PFSK-1 (cell line): ENCODE results near the gene VPS11.

Source experiments
- FOXP2 ChIP-seq: optimal IDR thresholded peaks from 2 replicates; pipeline ENCODE3; 2011; ENCODE audit warnings: borderline replicate concordance, control low read depth, inconsistent platforms; ENCODE audit not compliant: insufficient read depth; ENCODE audit errors: extremely low read length, extremely low read depth
- POLR2AphosphoS5 ChIP-seq: IDR thresholded peaks from 2 replicates; pipeline ENCODE4 v1.6.1; 2012; ENCODE audit warnings: low read depth, mild to moderate bottlenecking, control low read depth, low read length, moderate library complexity
- SIN3A ChIP-seq: IDR thresholded peaks from 2 replicates; pipeline ENCODE4 v1.6.1; 2012; ENCODE audit warnings: mild to moderate bottlenecking, low read length, moderate library complexity, borderline replicate concordance; ENCODE audit not compliant: insufficient read depth
- TAF1 ChIP-seq: IDR thresholded peaks from 2 replicates; pipeline ENCODE4 v1.6.1; 2012; ENCODE audit warnings: low read length, control low read depth, borderline replicate concordance; ENCODE audit not compliant: insufficient read depth
- TF ChIP-seq, protein P1 (sequence below), 2 experiments: IDR thresholded peaks; 2 replicates each; pipeline versions ENCODE4 v1.6.1 to v1.8.0; 2011 to 2012; ENCODE audit warnings: low read depth in 2 of 2, low read length in 2 of 2, control low read depth in 1 of 2, inconsistent platforms in 1 of 2, mild to moderate bottlenecking in 1 of 2, moderate library complexity in 1 of 2; ENCODE audit not compliant: insufficient read depth in 1 of 2

The VPS11 gene

DNA sequence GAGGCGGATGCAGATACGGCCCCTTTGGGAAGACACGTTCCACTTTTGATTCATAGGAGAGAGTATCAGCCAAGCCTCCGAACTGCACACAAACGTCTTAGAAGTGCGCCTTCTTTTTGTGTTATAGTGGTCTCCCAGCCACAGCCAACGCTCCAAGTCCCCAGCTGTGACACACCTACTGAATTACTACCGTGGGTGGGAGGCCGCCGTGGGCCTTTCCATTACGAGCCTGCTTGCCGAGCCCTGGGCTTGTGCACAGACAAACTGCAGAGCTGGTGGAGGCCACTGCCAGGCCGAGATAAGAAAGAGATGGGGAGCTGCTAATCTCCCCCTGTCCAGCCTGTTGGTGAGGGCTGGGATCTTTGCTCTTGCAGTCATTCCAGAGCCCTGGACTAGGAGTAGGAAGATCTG lies 17.8 kb downstream of the VPS11 start:
- TF ChIP-seq FOXP2: no peak
- no peak for TF ChIP-seq TAF1
- no peak for TF ChIP-seq POLR2AphosphoS5
- no peak for TF ChIP-seq SIN3A
- TF ChIP-seq, protein P1, sequence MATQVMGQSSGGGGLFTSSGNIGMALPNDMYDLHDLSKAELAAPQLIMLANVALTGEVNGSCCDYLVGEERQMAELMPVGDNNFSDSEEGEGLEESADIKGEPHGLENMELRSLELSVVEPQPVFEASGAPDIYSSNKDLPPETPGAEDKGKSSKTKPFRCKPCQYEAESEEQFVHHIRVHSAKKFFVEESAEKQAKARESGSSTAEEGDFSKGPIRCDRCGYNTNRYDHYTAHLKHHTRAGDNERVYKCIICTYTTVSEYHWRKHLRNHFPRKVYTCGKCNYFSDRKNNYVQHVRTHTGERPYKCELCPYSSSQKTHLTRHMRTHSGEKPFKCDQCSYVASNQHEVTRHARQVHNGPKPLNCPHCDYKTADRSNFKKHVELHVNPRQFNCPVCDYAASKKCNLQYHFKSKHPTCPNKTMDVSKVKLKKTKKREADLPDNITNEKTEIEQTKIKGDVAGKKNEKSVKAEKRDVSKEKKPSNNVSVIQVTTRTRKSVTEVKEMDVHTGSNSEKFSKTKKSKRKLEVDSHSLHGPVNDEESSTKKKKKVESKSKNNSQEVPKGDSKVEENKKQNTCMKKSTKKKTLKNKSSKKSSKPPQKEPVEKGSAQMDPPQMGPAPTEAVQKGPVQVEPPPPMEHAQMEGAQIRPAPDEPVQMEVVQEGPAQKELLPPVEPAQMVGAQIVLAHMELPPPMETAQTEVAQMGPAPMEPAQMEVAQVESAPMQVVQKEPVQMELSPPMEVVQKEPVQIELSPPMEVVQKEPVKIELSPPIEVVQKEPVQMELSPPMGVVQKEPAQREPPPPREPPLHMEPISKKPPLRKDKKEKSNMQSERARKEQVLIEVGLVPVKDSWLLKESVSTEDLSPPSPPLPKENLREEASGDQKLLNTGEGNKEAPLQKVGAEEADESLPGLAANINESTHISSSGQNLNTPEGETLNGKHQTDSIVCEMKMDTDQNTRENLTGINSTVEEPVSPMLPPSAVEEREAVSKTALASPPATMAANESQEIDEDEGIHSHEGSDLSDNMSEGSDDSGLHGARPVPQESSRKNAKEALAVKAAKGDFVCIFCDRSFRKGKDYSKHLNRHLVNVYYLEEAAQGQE (IDR thresholded peaks at IDR 0.05; ENCODE audit: insufficient read depth in 1 of 2, low read depth in 2 of 2, low read length in 2 of 2): no peak

DNA sequence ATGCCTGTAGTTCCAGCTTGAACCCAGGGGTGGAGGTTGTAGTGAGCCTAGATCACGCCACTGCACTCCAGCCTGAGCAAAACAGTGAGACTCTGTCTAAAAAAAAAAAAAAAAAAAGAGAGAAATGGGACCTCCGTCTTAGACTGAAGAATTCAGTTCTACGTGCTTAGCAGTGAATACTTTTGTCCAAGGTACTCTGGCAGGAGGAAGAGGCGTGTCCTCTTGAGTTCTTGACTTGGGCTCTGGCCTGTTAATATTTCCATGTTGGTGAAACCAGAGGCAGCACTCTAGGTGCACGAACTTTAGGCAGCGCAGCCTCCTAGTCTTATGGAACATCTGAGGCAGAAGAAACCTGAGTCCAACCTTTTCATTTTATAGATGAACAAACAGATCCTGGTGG lies 19.5 kb downstream of the VPS11 start:
- TF ChIP-seq, protein P1 (IDR thresholded peaks at IDR 0.05; ENCODE audit: insufficient read depth in 1 of 2, low read depth in 2 of 2, low read length in 2 of 2): no peak
- TF ChIP-seq SIN3A (no peak), TAF1 (no peak), POLR2AphosphoS5 (no peak), FOXP2 (no peak)

DNA sequence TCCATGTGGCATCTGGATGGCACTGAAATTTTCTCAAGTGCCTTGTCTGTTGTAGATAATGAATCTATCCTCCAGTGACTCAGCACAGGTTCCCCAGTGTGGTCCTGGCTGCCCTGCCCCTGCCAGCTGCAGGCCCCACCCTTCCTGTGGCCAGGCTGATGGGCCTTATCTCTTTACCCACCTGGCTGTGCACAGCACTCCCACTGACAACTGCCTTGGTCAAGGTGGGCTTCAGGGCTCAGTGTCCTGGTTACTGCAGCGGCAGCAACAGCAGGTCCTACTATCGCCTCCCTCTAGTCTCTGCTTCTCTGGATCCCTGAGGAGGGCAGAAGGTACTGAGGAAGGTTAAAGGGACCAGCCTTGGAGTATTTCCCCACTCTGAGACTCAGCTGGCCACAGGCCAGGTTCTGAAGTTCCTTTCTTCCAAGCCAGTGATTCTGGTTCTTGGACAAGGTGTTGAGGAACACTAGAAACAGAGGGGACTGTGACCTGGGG lies 20.2 kb downstream of the VPS11 start:
- TF ChIP-seq, protein P1 (IDR thresholded peaks at IDR 0.05; ENCODE audit: insufficient read depth in 1 of 2, low read depth in 2 of 2, low read length in 2 of 2): no peak
- TF ChIP-seq TAF1: no peak
- TF ChIP-seq POLR2AphosphoS5: no peak
- TF ChIP-seq FOXP2: no peak
- TF ChIP-seq SIN3A: no peak

DNA sequence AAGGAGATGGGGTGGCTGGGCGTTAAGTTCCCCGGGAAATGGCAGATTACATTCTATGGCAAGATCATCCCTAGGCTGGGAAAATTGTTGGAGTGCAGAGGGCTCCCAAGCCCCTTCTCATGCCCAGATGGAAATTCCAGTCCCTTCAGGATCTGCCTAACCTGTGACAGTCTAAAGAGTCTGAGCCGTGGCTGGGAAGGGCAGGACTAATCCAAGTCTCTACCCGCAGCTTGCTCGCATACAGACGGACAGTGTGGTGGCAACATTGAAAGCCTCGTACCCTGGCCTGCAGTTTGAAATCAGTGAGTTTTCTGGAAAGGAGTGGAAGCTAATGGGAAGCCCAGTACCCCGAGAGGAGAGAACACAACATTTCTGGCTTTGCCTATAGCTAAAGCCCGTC lies 20.8 kb downstream of the VPS11 start:
- TF ChIP-seq, protein P1 (IDR thresholded peaks at IDR 0.05; ENCODE audit: insufficient read depth in 1 of 2, low read depth in 2 of 2, low read length in 2 of 2): no peak
- TF ChIP-seq FOXP2 (no peak), TAF1 (no peak), SIN3A (no peak), POLR2AphosphoS5 (no peak)

DNA sequence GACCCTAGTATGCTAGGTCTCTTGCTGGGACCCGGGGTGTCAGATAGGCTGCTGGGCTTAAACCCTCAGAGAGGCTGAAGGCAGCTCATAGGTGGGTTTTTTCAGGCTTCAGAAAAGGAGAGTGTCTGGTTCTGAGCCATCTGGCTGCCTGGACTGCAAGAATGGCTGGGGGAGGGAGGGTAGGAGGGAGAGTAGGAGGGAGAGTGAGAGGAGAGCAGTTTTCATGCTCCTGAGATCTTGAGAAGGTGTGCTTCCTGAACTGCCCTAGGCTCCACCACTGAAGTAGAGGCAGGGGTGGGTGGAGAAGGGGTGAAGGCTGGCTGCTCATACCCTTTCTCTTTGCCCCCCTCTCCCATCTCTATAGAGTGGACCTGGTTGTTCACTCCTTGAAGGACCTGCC lies 21.7 kb downstream of the VPS11 start:
- no peak for TF ChIP-seq TAF1
- TF ChIP-seq POLR2AphosphoS5: no peak
- TF ChIP-seq FOXP2: no peak
- TF ChIP-seq SIN3A: no peak
- TF ChIP-seq, protein P1 (IDR thresholded peaks at IDR 0.05; ENCODE audit: insufficient read depth in 1 of 2, low read depth in 2 of 2, low read length in 2 of 2): no peak
